ENCODE measurements around the gene PDE7B. TPM values are rescaled to one million over a fixed set of nuclear protein-coding genes. Genes with fewer than 3 reads are reported as not detected.

PDE7B gene
- total RNA-seq, 1 experiment from 2014 or later, result not detected

DNA sequence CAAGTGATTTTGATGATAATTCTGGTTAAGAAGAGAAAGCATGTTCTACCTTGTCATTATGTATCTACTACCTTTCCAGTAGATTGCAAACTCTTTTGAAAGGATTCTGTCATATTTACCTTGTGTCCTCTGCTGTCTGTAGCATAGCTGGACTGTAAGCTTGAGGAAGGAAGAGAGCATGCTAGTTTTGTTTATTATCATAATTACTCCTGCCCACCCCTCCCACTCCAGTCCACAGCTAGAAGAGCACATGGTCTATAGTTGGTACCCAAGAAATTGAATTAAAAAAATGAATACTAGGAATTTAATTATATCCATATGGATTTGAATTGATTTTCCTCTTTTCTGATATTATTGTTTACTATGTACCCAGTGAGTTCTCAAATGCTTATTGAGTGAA, 40.2 kb downstream of the PDE7B start:
- TF ChIP-seq EZH2 (IDR thresholded peaks at IDR 0.05; ENCODE audit: borderline replicate concordance, low read depth, low read length, poor library complexity, severe bottlenecking), result no peak
- TF ChIP-seq, protein P1, sequence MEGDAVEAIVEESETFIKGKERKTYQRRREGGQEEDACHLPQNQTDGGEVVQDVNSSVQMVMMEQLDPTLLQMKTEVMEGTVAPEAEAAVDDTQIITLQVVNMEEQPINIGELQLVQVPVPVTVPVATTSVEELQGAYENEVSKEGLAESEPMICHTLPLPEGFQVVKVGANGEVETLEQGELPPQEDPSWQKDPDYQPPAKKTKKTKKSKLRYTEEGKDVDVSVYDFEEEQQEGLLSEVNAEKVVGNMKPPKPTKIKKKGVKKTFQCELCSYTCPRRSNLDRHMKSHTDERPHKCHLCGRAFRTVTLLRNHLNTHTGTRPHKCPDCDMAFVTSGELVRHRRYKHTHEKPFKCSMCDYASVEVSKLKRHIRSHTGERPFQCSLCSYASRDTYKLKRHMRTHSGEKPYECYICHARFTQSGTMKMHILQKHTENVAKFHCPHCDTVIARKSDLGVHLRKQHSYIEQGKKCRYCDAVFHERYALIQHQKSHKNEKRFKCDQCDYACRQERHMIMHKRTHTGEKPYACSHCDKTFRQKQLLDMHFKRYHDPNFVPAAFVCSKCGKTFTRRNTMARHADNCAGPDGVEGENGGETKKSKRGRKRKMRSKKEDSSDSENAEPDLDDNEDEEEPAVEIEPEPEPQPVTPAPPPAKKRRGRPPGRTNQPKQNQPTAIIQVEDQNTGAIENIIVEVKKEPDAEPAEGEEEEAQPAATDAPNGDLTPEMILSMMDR (conservative IDR thresholded peaks at IDR 0.05; ENCODE audit: low read depth, low read length), result no peak
- Histone ChIP-seq H3K9me3 (ENCODE audit: low read depth, low read length, poor library complexity, severe bottlenecking) (no peaks in the 10 kb centered on the region), H3K4me1 (ENCODE audit: insufficient read depth, low read length, poor library complexity, severe bottlenecking) (no peaks in the 10 kb centered on the region), H3K4me3 (ENCODE audit: low read depth, low read length, poor library complexity, severe bottlenecking) (no peak overlapping the region), H3K27me3 (replicated peaks; ENCODE audit: insufficient read depth, low read depth, low read length, poor library complexity) (peaks cover 24% of the 10 kb centered on the region), H3K36me3 (ENCODE audit: insufficient read depth, low read length, poor library complexity, severe bottlenecking) (no peaks in the 10 kb centered on the region), H3K27ac (ENCODE audit: low read depth, low read length, poor library complexity, severe bottlenecking) (no peak overlapping the region)
- no peak for DNase-seq (ENCODE audit: low spot score)
- POLR2A ChIA-PET (ENCODE audit: low non-redundant PET), result no interaction called here
- no TSS peak for BruUV-seq (replicated peaks)
- CTCF ChIA-PET, result no interaction called here
- intact Hi-C loops (cut with micrococcal nuclease; ENCODE audit: unreplicated experiment), result no loop called here

- no peak for DNase-seq (ENCODE audit: low spot score)
- BruUV-seq (replicated peaks), result no TSS peak
- Histone ChIP-seq H3K4me3 (ENCODE audit: low read depth, low read length, poor library complexity, severe bottlenecking) (no peak overlapping the region), H3K27me3 (replicated peaks; ENCODE audit: insufficient read depth, low read depth, low read length, poor library complexity) (peaks cover 35% of the 10 kb centered on the region), H3K4me1 (ENCODE audit: insufficient read depth, low read length, poor library complexity, severe bottlenecking) (no peaks in the 10 kb centered on the region), H3K36me3 (ENCODE audit: insufficient read depth, low read length, poor library complexity, severe bottlenecking) (no peaks in the 10 kb centered on the region), H3K27ac (ENCODE audit: low read depth, low read length, poor library complexity, severe bottlenecking) (no peak overlapping the region), H3K9me3 (ENCODE audit: low read depth, low read length, poor library complexity, severe bottlenecking) (no peaks in the 10 kb centered on the region)
- TF ChIP-seq, protein P1 (conservative IDR thresholded peaks at IDR 0.05; ENCODE audit: low read depth, low read length), result no peak
- no peak for TF ChIP-seq EZH2 (IDR thresholded peaks at IDR 0.05; ENCODE audit: borderline replicate concordance, low read depth, low read length, poor library complexity, severe bottlenecking)
- intact Hi-C loops (cut with micrococcal nuclease; ENCODE audit: unreplicated experiment), result no loop called here
- ChIA-PET POLR2A (ENCODE audit: low non-redundant PET) (no interaction called here), CTCF (no interaction called here)
Measured at GRCh38 chr6:135895231-135895911, 43.9 kb downstream of the PDE7B start.

DNA sequence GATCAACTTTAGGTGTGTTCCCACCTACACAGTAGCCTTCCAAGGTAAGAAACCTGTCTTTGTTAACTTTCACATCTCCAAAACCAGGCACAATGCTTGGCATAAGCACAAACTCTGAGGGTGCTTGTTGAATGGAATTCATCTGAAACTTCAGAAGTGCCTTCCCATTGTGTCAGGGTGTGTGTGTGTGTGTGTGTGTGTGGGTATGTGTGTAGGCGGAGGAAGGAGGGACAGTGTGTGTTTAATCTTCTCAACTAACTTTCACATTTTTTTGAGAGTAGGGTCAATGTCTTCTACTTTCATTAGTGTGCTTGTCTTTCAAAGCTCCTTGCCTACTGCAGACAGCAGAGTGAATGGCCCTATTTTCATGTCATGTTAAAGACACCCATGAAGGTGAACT, 45.6 kb downstream of the PDE7B start:
- intact Hi-C loops (cut with micrococcal nuclease; ENCODE audit: unreplicated experiment), result no loop called here
- no peak overlapping the region for H3K27ac ChIP-seq (ENCODE audit: low read depth, low read length, poor library complexity, severe bottlenecking)
- no peak for DNase-seq (ENCODE audit: low spot score)
- H3K4me3 ChIP-seq (ENCODE audit: low read depth, low read length, poor library complexity, severe bottlenecking), result no peak overlapping the region
- no peaks in the 10 kb centered on the region for H3K36me3 ChIP-seq (ENCODE audit: insufficient read depth, low read length, poor library complexity, severe bottlenecking)
- H3K27me3 ChIP-seq (replicated peaks; ENCODE audit: insufficient read depth, low read depth, low read length, poor library complexity), result peaks cover 48% of the 10 kb centered on the region
- TF ChIP-seq, protein P1 (conservative IDR thresholded peaks at IDR 0.05; ENCODE audit: low read depth, low read length), result no peak
- no peak for TF ChIP-seq EZH2 (IDR thresholded peaks at IDR 0.05; ENCODE audit: borderline replicate concordance, low read depth, low read length, poor library complexity, severe bottlenecking)
- no peaks in the 10 kb centered on the region for H3K9me3 ChIP-seq (ENCODE audit: low read depth, low read length, poor library complexity, severe bottlenecking)
- ChIA-PET POLR2A (ENCODE audit: low non-redundant PET) (no interaction called here), CTCF (interaction anchor here (1.9 kb wide), 1 partner anchor 12 kb away, joined by 4 read pairs; no protein-coding TSS in a partner anchor)
- no TSS peak for BruUV-seq (replicated peaks)
- H3K4me1 ChIP-seq (ENCODE audit: insufficient read depth, low read length, poor library complexity, severe bottlenecking), result no peaks in the 10 kb centered on the region

Measured in A673 (cell line).